IPS-20b (cell line): Measurements from ENCODE around the gene ZNF276.
"Not testable (repeated sequence)": the region's sequence is repeated elsewhere in the genome, so short reads cannot be mapped to it uniquely, and the experiment has no call there.

Experiments used
- H3K27ac ChIP-seq: one replicate; pipeline ENCODE4 v1.5.1; 2013; ENCODE audit warnings: low read length
- H3K27me3 ChIP-seq: 2 replicates; pipeline ENCODE4 v1.6.1; 2013; ENCODE audit warnings: mild to moderate bottlenecking, low read length, inconsistent platforms; ENCODE audit not compliant: insufficient read depth
- H3K36me3 ChIP-seq: 2 replicates; pipeline ENCODE4 v1.6.1; 2013; ENCODE audit warnings: low read depth, mild to moderate bottlenecking, inconsistent platforms, low read length, moderate library complexity; ENCODE audit not compliant: insufficient read depth
- H3K4me1 ChIP-seq: 2 replicates; pipeline ENCODE4 v1.6.1; 2013; ENCODE audit warnings: mild to moderate bottlenecking, control low read depth, inconsistent platforms, low read length, moderate library complexity; ENCODE audit not compliant: insufficient read depth
- H3K4me3 ChIP-seq: 2 replicates; pipeline ENCODE4 v1.5.1; 2013; ENCODE audit warnings: mild to moderate bottlenecking, low read length, inconsistent platforms
- H3K9ac ChIP-seq: 2 replicates; pipeline ENCODE4 v1.6.1; 2013; ENCODE audit warnings: low read depth, mild to moderate bottlenecking, inconsistent platforms, low read length, moderate library complexity
- H3K9me3 ChIP-seq: 2 replicates; pipeline ENCODE4 v1.6.1; 2013; ENCODE audit warnings: mild to moderate bottlenecking, low read depth, low read length, inconsistent platforms; ENCODE audit not compliant: insufficient read depth

The ZNF276 gene

DNA sequence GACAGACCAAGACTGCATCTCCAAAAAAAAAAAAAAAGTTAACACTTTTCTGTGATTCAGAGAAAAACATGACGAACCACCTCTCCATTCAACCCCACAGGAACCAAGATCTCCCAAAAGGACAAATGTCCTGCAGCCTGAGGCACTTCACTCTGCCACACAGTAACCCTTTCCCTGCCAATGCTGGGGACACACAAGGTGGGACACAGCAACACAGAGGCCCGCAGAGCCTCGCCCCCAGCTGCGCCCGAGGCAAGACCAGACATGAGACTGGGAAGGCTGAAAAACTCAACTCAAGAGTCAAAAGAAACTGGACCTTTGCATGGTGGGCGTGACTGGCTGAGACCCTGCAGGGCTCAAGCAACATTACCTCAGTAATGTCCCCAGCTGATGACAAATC, 61.2 kb downstream of the ZNF276 start:
- Histone ChIP-seq H3K4me1 (no peaks in the 10 kb centered on the region), H3K36me3 (peaks cover 80% of the 10 kb centered on the region), H3K27ac (no peak overlapping the region), H3K9ac (no peak overlapping the region), H3K9me3 (no peaks in the 10 kb centered on the region), H3K4me3 (no peak overlapping the region), H3K27me3 (no peaks in the 10 kb centered on the region)

DNA sequence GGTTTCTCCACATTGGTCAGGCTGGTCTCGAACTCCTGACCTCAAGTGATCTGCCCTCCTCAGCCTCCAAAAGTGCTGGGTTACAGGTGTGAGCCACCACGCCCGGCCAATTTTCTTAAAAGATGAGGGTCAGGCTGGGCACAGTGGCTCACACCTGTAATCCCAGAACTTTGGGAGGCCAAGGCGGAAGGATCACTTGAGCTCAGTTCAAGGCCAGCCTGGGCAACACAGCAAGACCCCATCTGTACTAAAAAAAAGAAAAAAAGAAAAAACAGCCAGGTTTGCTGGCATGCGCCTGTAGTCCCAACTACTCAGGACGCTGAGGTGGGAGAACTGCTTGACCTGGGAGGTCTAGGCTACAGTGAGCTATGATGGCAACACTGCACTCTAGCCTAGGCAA, 62.6 kb downstream of the ZNF276 start:
- H3K27me3 ChIP-seq, H3K4me3 ChIP-seq: not testable (repeated sequence)
- peaks cover 80% of the 10 kb centered on the region for H3K36me3 ChIP-seq

DNA sequence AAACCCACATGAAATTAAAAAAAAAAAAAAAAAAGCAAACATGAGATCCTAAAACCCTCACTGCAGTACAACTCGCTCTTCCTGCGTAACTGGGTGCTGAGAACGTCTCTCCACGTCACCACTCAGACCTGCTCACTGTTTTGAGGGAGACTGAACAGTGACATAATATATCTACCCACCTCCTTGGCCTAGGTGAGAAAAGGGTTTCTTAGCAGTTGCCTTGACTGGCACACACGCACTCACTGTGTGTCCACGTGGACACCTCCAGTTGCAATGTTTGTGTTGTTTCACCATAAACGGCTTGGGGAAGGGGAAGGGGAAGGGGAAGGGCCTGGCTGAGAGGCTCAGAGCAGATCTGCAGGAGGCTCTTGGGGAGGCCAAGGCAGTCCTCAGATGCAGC, 63.1 kb downstream of the ZNF276 start:
- Histone ChIP-seq H3K36me3 (peaks cover 80% of the 10 kb centered on the region), H3K4me1 (no peaks in the 10 kb centered on the region)

More for the DNA sequence above, 62.6 kb downstream of the ZNF276 start:
- not testable (repeated sequence) for H3K4me1 ChIP-seq, H3K27ac ChIP-seq, H3K9me3 ChIP-seq, H3K9ac ChIP-seq

DNA sequence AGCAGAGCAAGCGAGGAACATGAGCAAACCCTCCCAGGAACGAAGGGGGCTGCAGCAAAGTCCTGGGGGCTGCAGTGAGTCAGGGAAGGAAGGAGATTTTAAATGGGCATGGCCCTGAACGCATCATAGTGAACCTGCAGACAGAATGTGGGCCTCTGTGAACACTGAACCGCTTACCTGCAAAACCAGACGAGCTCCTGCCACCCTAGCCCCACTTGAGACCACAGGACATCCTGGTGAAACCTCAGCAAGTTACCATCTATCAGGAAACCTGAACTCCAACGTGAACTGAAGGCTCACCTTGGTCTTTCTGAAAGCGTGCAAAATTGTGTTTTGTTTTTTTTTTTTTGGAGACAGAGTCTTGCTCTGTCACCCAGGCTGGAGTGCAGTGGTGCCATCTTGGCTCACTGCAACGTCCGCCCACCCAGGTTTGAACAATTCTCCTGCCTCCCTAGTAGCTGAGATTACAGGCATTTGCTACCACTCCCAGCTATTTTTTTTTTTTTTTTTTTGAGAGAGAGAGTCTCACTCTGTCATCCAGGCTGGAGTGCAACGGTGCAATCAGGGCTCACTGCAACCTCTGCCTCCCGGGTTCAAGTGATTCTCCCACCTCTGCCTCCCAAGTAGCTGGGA, 64.3 kb downstream of the ZNF276 start:
- H3K9me3 ChIP-seq: no peaks in the 10 kb centered on the region
- peaks cover 78% of the 10 kb centered on the region for H3K36me3 ChIP-seq
- H3K4me1 ChIP-seq: no peaks in the 10 kb centered on the region

More for the DNA sequence above, 63.1 kb downstream of the ZNF276 start:
- Histone ChIP-seq H3K27me3 (no peaks in the 10 kb centered on the region), H3K27ac (no peak overlapping the region), H3K9me3 (no peaks in the 10 kb centered on the region), H3K4me3 (no peak overlapping the region), H3K9ac (no peak overlapping the region)

DNA sequence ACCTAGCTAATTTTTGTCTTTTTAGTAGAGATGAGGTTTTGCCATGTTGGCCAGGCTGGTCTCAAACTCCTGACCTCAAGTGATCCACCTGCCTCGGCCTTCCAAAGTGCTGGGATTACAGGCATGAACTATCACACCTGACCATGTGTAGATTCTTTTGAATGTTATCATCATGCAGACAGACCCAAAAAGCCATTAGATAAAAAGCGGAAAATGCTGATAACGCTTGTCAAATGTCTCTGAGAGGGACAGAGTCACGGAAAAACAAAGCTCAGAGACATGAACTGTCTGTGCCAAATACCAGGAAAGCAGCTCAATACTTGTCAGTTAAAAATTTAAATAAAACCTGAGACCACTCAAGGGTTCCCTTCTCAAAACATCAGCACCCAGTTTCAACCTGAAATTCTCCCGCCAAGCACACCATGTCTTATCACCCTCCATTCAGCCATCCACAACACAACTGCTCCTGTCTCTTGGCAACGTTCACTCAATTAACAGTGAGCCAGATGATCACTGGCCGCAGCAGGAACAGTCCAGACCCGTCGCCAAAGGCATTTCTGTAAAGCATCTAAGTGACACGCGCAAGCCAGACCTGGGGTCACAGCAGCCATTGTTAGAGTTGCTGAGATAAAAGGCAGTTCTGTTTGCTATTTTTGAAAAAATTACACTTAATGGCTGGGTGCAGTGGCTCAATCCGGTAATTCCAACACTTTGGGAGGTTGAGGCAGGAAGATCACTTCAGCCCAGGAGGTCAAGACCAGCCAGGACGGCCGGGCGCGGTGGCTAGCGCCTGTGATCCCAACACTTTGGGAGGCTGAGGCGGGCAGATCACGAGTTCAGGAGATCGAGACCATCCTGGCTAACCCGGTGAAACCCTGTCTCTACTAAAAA, 65.4 kb downstream of the ZNF276 start:
- Histone ChIP-seq H3K9ac (no peak overlapping the region), H3K27ac (no peak overlapping the region), H3K9me3 (no peaks in the 10 kb centered on the region), H3K36me3 (peaks cover 85% of the 10 kb centered on the region), H3K4me3 (no peak overlapping the region), H3K4me1 (no peaks in the 10 kb centered on the region), H3K27me3 (no peaks in the 10 kb centered on the region)

More for the DNA sequence above, 64.3 kb downstream of the ZNF276 start:
- Histone ChIP-seq H3K27ac (no peak overlapping the region), H3K27me3 (no peaks in the 10 kb centered on the region), H3K9ac (no peak overlapping the region), H3K4me3 (no peak overlapping the region)

DNA sequence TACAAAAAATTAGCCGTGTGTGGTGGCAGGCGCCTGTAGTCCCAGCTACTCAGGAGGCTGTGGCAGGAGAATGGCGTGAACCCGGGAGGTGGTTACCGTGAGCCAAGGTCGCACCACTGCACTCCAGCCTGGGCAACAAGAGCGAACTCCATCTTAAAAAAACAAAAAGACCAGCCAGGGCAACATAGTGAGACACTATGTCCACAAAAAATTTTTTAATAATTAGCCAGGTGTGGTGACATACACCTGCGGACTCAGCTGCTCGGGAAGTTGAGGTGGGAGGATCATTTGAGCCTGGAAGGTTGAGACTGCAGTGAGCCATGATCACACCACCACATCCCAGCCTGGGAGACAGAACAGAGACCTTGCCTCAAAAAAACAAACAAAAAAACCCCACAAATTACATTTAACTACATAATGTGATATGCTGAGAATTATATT, 66.0 kb downstream of the ZNF276 start:
- H3K36me3 ChIP-seq: peaks cover 90% of the 10 kb centered on the region
- H3K9me3 ChIP-seq: no peaks in the 10 kb centered on the region
- no peaks in the 10 kb centered on the region for H3K27me3 ChIP-seq
- H3K4me1 ChIP-seq: no peaks in the 10 kb centered on the region
- no peak overlapping the region for H3K27ac ChIP-seq
- no peak overlapping the region for H3K4me3 ChIP-seq
- no peak overlapping the region for H3K9ac ChIP-seq
